ENCODE data around the gene SH2D4B. TPM values are rescaled to one million over a fixed set of nuclear protein-coding genes. Genes with fewer than 3 reads are reported as not detected.

Gene SH2D4B
- total RNA-seq, 1 donor from 2014 or later, result 1.4 TPM

- DNase-seq (no peak), ATAC-seq (no peak)
- intact Hi-C loops (cut with DNase I), result no loop called here
- H3K27ac ChIP-seq, result no peak overlapping the region
- no peak overlapping the region for H3K4me3 ChIP-seq
- TF ChIP-seq, protein P1, sequence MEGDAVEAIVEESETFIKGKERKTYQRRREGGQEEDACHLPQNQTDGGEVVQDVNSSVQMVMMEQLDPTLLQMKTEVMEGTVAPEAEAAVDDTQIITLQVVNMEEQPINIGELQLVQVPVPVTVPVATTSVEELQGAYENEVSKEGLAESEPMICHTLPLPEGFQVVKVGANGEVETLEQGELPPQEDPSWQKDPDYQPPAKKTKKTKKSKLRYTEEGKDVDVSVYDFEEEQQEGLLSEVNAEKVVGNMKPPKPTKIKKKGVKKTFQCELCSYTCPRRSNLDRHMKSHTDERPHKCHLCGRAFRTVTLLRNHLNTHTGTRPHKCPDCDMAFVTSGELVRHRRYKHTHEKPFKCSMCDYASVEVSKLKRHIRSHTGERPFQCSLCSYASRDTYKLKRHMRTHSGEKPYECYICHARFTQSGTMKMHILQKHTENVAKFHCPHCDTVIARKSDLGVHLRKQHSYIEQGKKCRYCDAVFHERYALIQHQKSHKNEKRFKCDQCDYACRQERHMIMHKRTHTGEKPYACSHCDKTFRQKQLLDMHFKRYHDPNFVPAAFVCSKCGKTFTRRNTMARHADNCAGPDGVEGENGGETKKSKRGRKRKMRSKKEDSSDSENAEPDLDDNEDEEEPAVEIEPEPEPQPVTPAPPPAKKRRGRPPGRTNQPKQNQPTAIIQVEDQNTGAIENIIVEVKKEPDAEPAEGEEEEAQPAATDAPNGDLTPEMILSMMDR (IDR thresholded peaks at IDR 0.05), result no peak
- no peaks in the 10 kb centered on the region for H3K36me3 ChIP-seq
- H3K4me1 ChIP-seq, result no peaks in the 10 kb centered on the region
- H3K27me3 ChIP-seq (ENCODE audit: low read depth), result no peaks in the 10 kb centered on the region
- H3K9me3 ChIP-seq, result no peaks in the 10 kb centered on the region
Observed at GRCh38 chr10:80555415-80555814, 17.7 kb downstream of the SH2D4B start.

GRCh38 chr10:80561950-80562349 lies 24.2 kb downstream of the SH2D4B start:
- Histone ChIP-seq H3K36me3 (no peaks in the 10 kb centered on the region), H3K27me3 (ENCODE audit: low read depth) (no peaks in the 10 kb centered on the region), H3K4me1 (no peaks in the 10 kb centered on the region), H3K27ac (no peak overlapping the region), H3K9me3 (no peaks in the 10 kb centered on the region), H3K4me3 (no peak overlapping the region)
- DNase-seq, result no peak
- intact Hi-C loops (cut with DNase I), result no loop called here
- TF ChIP-seq, protein P1 (IDR thresholded peaks at IDR 0.05), result no peak
- no peak for ATAC-seq

GRCh38 chr10:80567292-80567691 lies 29.6 kb downstream of the SH2D4B start:
- intact Hi-C loops (cut with DNase I), result no loop called here
- no peak for ATAC-seq

DNA sequence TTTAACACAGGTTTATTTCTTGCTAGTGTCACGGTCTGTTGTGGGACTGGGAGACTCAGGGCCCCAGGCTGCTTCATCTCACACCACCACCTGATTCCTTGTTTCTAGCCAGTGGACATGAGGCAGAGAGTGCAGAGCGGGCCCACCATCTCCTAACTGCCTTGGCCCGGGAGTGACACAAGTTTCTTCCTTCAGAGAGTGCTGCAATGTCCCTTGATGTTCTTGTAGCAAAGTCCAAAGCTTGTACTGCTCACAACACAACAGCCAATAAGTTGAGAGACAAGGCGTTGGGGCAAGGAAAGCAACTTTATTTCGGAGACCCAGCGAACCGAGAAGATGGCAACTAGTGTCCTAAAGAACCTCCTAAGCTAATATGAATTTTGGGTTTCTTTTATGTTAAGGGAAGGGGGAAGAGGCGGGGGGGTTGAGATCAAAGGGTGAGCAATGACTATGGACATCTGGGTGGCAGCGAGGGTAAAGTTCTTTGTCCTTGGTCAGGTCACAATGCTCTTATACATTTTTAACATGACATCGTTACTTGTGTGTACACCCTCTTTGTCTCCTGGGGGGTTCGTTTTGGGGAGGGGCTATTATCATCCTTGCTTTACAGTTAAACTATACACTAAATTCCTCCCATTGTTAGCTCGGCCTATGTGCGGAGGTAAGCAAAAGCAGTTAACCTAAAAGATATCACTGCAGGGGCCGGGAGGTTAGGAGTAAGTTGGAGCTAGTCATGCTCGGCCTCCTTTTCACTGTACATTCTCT lies 31.6 kb downstream of the SH2D4B start:
- Histone ChIP-seq H3K27me3 (ENCODE audit: low read depth) (no peaks in the 10 kb centered on the region), H3K4me3 (no peak overlapping the region), H3K4me1 (no peaks in the 10 kb centered on the region), H3K9me3 (no peaks in the 10 kb centered on the region), H3K27ac (no peak overlapping the region), H3K36me3 (no peaks in the 10 kb centered on the region)
- ATAC-seq (no peak), DNase-seq (no peak)
- TF ChIP-seq, protein P1 (IDR thresholded peaks at IDR 0.05), result no peak
- intact Hi-C loops (cut with DNase I), result no loop called here

More at GRCh38 chr10:80567292-80567691, 29.6 kb downstream of the SH2D4B start:
- H3K4me1 ChIP-seq, result no peaks in the 10 kb centered on the region
- no peak for DNase-seq
- no peak overlapping the region for H3K4me3 ChIP-seq
- no peaks in the 10 kb centered on the region for H3K36me3 ChIP-seq
- no peak overlapping the region for H3K27ac ChIP-seq
- no peaks in the 10 kb centered on the region for H3K27me3 ChIP-seq (ENCODE audit: low read depth)
- TF ChIP-seq, protein P1 (IDR thresholded peaks at IDR 0.05), result no peak
- no peaks in the 10 kb centered on the region for H3K9me3 ChIP-seq

DNA sequence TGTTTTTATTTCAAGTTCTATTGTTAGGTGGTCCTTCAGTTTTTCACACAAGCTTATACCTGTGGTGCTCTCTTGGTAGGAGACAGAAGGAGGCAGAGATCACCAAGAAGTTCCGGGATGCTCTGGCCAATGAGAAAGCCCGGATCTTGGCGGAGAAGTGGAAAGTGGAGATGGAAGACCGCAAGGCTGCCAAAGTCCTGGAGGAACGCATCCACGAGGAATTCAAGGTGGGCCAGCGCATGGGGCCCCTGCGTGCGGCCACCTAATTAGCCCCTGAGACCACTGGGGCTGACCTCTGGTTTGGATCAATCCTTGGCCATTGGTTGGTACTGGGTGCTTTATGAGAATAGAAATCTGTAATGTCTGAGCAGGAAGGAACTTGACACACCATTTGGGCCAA lies 33.6 kb downstream of the SH2D4B start:
- H3K36me3 ChIP-seq, result no peaks in the 10 kb centered on the region
- H3K9me3 ChIP-seq, result no peaks in the 10 kb centered on the region
- no peaks in the 10 kb centered on the region for H3K4me1 ChIP-seq
- intact Hi-C loops (cut with DNase I), result no loop called here
- ATAC-seq (no peak), DNase-seq (no peak)
- no peaks in the 10 kb centered on the region for H3K27me3 ChIP-seq (ENCODE audit: low read depth)
- no peak overlapping the region for H3K27ac ChIP-seq
- TF ChIP-seq, protein P1 (IDR thresholded peaks at IDR 0.05), result no peak
- no peak overlapping the region for H3K4me3 ChIP-seq
